GM12878 (cell line): Measurements from ENCODE around the gene LDLRAD4. TPM values are rescaled to one million over a fixed set of nuclear protein-coding genes. Genes with fewer than 3 reads are reported as not detected.

Experiments
- ATAC-seq: fragments of 200-7000 bp; cut with Tn5 transposase; 3 replicates; pipeline ENCODE4 v1.9.1; 2020; ENCODE audit warnings: mild to moderate bottlenecking, moderate library complexity
- BruUV-seq: library from RNA; stranded (reverse); fragments of 400-500 nt; replicated peaks from 2 replicates; lab custom pipeline; 2021; lab: Mats Ljungman, UMichigan
- CTCF ChIA-PET: fragments of 300-600 bp; sonication (Branson Sonifier 250); formaldehyde crosslinking; extraction: SDS; loops from one replicate; lab custom pipeline; 2021; ENCODE audit warnings: inconsistent platforms; lab: Yijun Ruan, JAX
- POLR2A ChIA-PET: fragments of 350-600 bp; formaldehyde crosslinking; extraction: SDS; loops from one replicate; lab custom pipeline; 2021; ENCODE audit warnings: inconsistent platforms; lab: Charles Lee
- RAD21 ChIA-PET: fragments of 300-600 bp; sonication (Branson Sonifier 250); formaldehyde crosslinking; loops from one replicate; lab custom pipeline; 2023; ENCODE audit warnings: antibody characterized with exemption; ENCODE audit not compliant: unreplicated experiment; lab: Charles Lee
- SMC1A ChIA-PET: fragments of 300-600 bp; sonication (Branson Sonifier 250); formaldehyde crosslinking; loops from one replicate; lab custom pipeline; 2023; ENCODE audit not compliant: unreplicated experiment, uncharacterized antibody; lab: Charles Lee
- DNase-seq: peaks from one replicate; pipeline ENCODE4 v3.0.0-alpha.2; 2011; ENCODE audit warnings: low read depth, low spot score
- FAIRE-seq: peaks from 3 replicates; lab custom pipeline; 2011; peaks lifted over from hg19 to GRCh38; lab: Jason Lieb, UNC
- H2AFZ ChIP-seq: 2 replicates; pipeline ENCODE4 v1.6.0; 2011; ENCODE audit warnings: low read depth, low read length, control low read depth; ENCODE audit not compliant: control insufficient read depth
- H3K27ac ChIP-seq: 2 replicates; pipeline ENCODE4 v1.5.1; 2011; ENCODE audit warnings: control low read depth; ENCODE audit not compliant: control insufficient read depth, insufficient read depth
- H3K27me3 ChIP-seq, 2 experiments: replicated peaks in 1 of 2; 2 replicates each; pipeline versions ENCODE4 v1.6.0 to v1.6.1; 2011; ENCODE audit warnings: low read length in 1 of 2; ENCODE audit not compliant: control insufficient read depth in 2 of 2, insufficient read depth in 2 of 2
- H3K36me3 ChIP-seq, 2 experiments: 2 replicates each; pipeline ENCODE4 v1.5.1; 2011; ENCODE audit warnings: low read length in 1 of 2; ENCODE audit not compliant: control insufficient read depth in 2 of 2, insufficient read depth in 2 of 2
- H3K4me1 ChIP-seq: 2 replicates; pipeline ENCODE4 v1.6.1; 2011; ENCODE audit warnings: mild to moderate bottlenecking, low read length, moderate library complexity, mixed read lengths; ENCODE audit not compliant: control insufficient read depth, insufficient read depth
- H3K4me2 ChIP-seq: 2 replicates; pipeline ENCODE4 v1.6.0; 2011; ENCODE audit warnings: control low read depth; ENCODE audit not compliant: control insufficient read depth, insufficient read depth
- H3K4me3 ChIP-seq: fragments of 200-600 bp; sonication (generic); 2 replicates; pipeline ENCODE4 v1.5.1; 2016
- H3K79me2 ChIP-seq: 2 replicates; pipeline ENCODE4 v1.6.0; 2011; ENCODE audit warnings: low read length; ENCODE audit not compliant: control insufficient read depth, insufficient read depth
- H3K9ac ChIP-seq: 2 replicates; pipeline ENCODE4 v1.8.0; 2011; ENCODE audit warnings: low read length, control low read depth, mixed read lengths; ENCODE audit not compliant: control insufficient read depth, insufficient read depth
- H3K9me3 ChIP-seq: replicated peaks from 3 replicates; pipeline ENCODE4 v1.5.1; 2011; ENCODE audit warnings: mild to moderate bottlenecking, low read length; ENCODE audit not compliant: control insufficient read depth, insufficient read depth
- H4K20me1 ChIP-seq: 2 replicates; pipeline ENCODE4 v1.6.0; 2011; ENCODE audit not compliant: control insufficient read depth, insufficient read depth
- CREB1 ChIP-seq: IDR thresholded peaks from 2 replicates; pipeline ENCODE4 v1.6.1; 2012; ENCODE audit warnings: low read depth, mild to moderate bottlenecking, inconsistent platforms
- E2F4 ChIP-seq: IDR thresholded peaks from 2 replicates; pipeline ENCODE4 v1.6.1; 2012; ENCODE audit warnings: low read depth, low read length, improper control_type of control experiment
- ESRRA ChIP-seq: IDR thresholded peaks from 2 replicates; pipeline ENCODE4 v1.6.1; 2012; ENCODE audit warnings: mild to moderate bottlenecking, low read length, improper control_type of control experiment
- KDM1A ChIP-seq: fragments of 200-600 bp; sonication (generic); IDR thresholded peaks from 2 replicates; pipeline ENCODE4 v1.6.1; 2016; ENCODE audit warnings: borderline replicate concordance
- KLF5 ChIP-seq: fragments of 450-650 bp; IDR thresholded peaks from 2 replicates; pipeline ENCODE4 v1.6.1; 2014; ENCODE audit warnings: mild to moderate bottlenecking; ENCODE audit not compliant: partially characterized antibody
- NFYB ChIP-seq: IDR thresholded peaks from 2 replicates; pipeline ENCODE4 v1.6.1; 2011; ENCODE audit warnings: low read depth, mild to moderate bottlenecking, low read length, improper control_type of control experiment, moderate library complexity; ENCODE audit not compliant: insufficient read depth
- RUNX3 ChIP-seq: IDR thresholded peaks from 2 replicates; pipeline ENCODE4 v1.6.1; 2012; ENCODE audit warnings: low read length, inconsistent platforms
- ZNF217 ChIP-seq: fragments of 450-650 bp; IDR thresholded peaks from 2 replicates; pipeline ENCODE4 v1.6.1; 2017; ENCODE audit warnings: antibody characterized with exemption, mild to moderate bottlenecking
- WGBS: methylation state at CpG from one replicate; pipeline ENCODE4 v1.1.6; 2016; ENCODE audit warnings: low lambda C conversion rate; ENCODE audit not compliant: insufficient replicate concordance, insufficient coverage; ENCODE audit errors: missing lambda C conversion rate; 5-methylcytosine and 5-hydroxymethylcytosine counted together
- in situ Hi-C: fragments of 300-500 bp; cut with MboI; formaldehyde crosslinking; loops from 9 replicates; pipeline ENCODE4 v1.14.3; 2018; ENCODE audit warnings: mixed read lengths
- intact Hi-C: fragments of 100-400 bp; cut with micrococcal nuclease; formaldehyde crosslinking; loops from one replicate; pipeline ENCODE4 v1.14.2; 2022; ENCODE audit not compliant: unreplicated experiment
- polyA plus RNA-seq, 11 experiments: library from polyadenylated mRNA; depleted of rRNA in 4 of 11; unstranded in 6 of 11; stranded (reverse) in 5 of 11; fragments of >200 nt; fragmentation: Nextera tagmentation in 4 of 11; fragmentation: Illumina TruSeq in 1 of 11; extraction: Ambion mirVana in 4 of 11; extraction: Trizol in 1 of 11; gene quantifications; 1 replicate in 1 of 11; 2 replicates in 10 of 11; pipeline versions ENCODE4 v1.2.1 to v1.2.3, GENCODE V29; 2011 to 2016; ENCODE audit warnings: inconsistent platforms in 2 of 11, missing spikeins in 2 of 11, low read depth in 1 of 11
- total RNA-seq, 4 experiments: library from RNA; depleted of rRNA in 3 of 4; stranded (reverse); fragments of >200 nt in 3 of 4; fragmentation: Illumina TruSeq in 1 of 4; extraction: Trizol in 1 of 4; gene quantifications; 2 replicates each; pipeline versions ENCODE4 v1.2.1 to v1.2.3, GENCODE V29; 2013 to 2021

LDLRAD4 gene
- total and polyA plus RNA-seq, 10 of the 15 experiments (the other 5 are each of a cell fraction or from before 2014, with no cell fraction given): 2.7 to 16.8 (median 11.2) TPM

- Histone ChIP-seq H3K4me1 (no peaks in the 10 kb centered on the region), H3K27ac (no peak overlapping the region), H3K9ac (no peak overlapping the region), H3K9me3 (no peaks in the 10 kb centered on the region), H4K20me1 (no peaks in the 10 kb centered on the region), H2AFZ (no peak overlapping the region), H3K4me3 (no peak overlapping the region), H3K27me3 (peaks cover 0 to 7% of the 10 kb centered on the region in 2 experiments; a peak in 2 of 4 replicates), H3K36me3 (no peaks in the 10 kb centered on the region), H3K79me2 (no peaks in the 10 kb centered on the region), H3K4me2 (no peak overlapping the region)
- FAIRE-seq (no peak), ATAC-seq (no peak), DNase-seq (no peak)
- TF ChIP-seq KLF5: no peak
- TF ChIP-seq E2F4: no peak
- no peak for TF ChIP-seq ZNF217
- no peak for TF ChIP-seq RUNX3
- no peak for TF ChIP-seq KDM1A
- TF ChIP-seq NFYB: no peak
- TF ChIP-seq ESRRA: no peak
- TF ChIP-seq CREB1: no peak
- ChIA-PET SMC1A (no interaction called here), RAD21 (no interaction called here), CTCF (no interaction called here), POLR2A (no interaction called here)
- in situ Hi-C loops: no loop called here
- 71% methylated on average over 2 of the region's 2 CpGs for WGBS
- intact Hi-C loops: no loop called here
- no TSS peak for BruUV-seq
These were observed 292.0 kb downstream of the LDLRAD4 start for GRCh38 chr18:13510594-13510993.
